Hepatocyte (in vitro differentiated cells): ENCODE data around the gene VPS9D1. TPM values are rescaled to one million over a fixed set of nuclear protein-coding genes. Genes with fewer than 3 reads are reported as not detected.

Experiments used
- DNase-seq: peaks from one replicate; pipeline ENCODE4 v3.0.0-alpha.2; 2016; ENCODE audit warnings: low spot score
- H2AFZ ChIP-seq: fragments of 200-600 bp; sonication (generic); 2 replicates; pipeline ENCODE4 v1.6.0; 2016; ENCODE audit warnings: antibody characterized with exemption, mild to moderate bottlenecking
- H3K27ac ChIP-seq: fragments of 200-600 bp; sonication (generic); 2 replicates; pipeline ENCODE4 v1.5.1; 2016; ENCODE audit warnings: mild to moderate bottlenecking
- H3K27me3 ChIP-seq: fragments of 200-600 bp; sonication (generic); 2 replicates; pipeline ENCODE4 v1.6.1; 2016
- H3K36me3 ChIP-seq: fragments of 200-600 bp; sonication (generic); replicated peaks from 2 replicates; pipeline ENCODE4 v1.5.1; 2016; ENCODE audit warnings: low read depth; ENCODE audit not compliant: insufficient read depth
- H3K4me1 ChIP-seq: fragments of 200-600 bp; sonication (generic); 2 replicates; pipeline ENCODE4 v1.5.1; 2016; ENCODE audit warnings: mild to moderate bottlenecking, moderate library complexity; ENCODE audit not compliant: insufficient read depth
- H3K4me2 ChIP-seq: fragments of 200-600 bp; sonication (generic); 2 replicates; pipeline ENCODE4 v1.6.0; 2016
- H3K4me3 ChIP-seq: fragments of 200-600 bp; sonication (generic); 2 replicates; pipeline ENCODE4 v1.5.1; 2016; ENCODE audit warnings: mild to moderate bottlenecking
- H3K79me2 ChIP-seq: fragments of 200-600 bp; sonication (generic); 2 replicates; pipeline ENCODE4 v1.6.0; 2017; ENCODE audit warnings: mild to moderate bottlenecking
- H3K9me2 ChIP-seq: fragments of 200-600 bp; sonication (generic); replicated peaks from 2 replicates; pipeline ENCODE4 v1.6.0; 2017; ENCODE audit warnings: mild to moderate bottlenecking; ENCODE audit not compliant: insufficient read depth
- H3K9me3 ChIP-seq: fragments of 200-600 bp; sonication (generic); 2 replicates; pipeline ENCODE4 v1.5.1; 2016; ENCODE audit warnings: low read depth, mild to moderate bottlenecking
- H4K20me1 ChIP-seq: fragments of 200-600 bp; sonication (generic); 2 replicates; pipeline ENCODE4 v1.6.0; 2016; ENCODE audit warnings: mild to moderate bottlenecking; ENCODE audit not compliant: insufficient read depth, poor library complexity, severe bottlenecking
- EZH2 ChIP-seq: fragments of 200-600 bp; sonication (generic); IDR thresholded peaks from 2 replicates; pipeline ENCODE4 v1.6.1; 2016; ENCODE audit warnings: antibody characterized with exemption, mild to moderate bottlenecking, borderline replicate concordance
- EZH2phosphoT487 ChIP-seq: fragments of 200-600 bp; sonication (generic); IDR thresholded peaks from one replicate; pipeline ENCODE4 v1.6.1; 2018; ENCODE audit warnings: antibody characterized with exemption, mild to moderate bottlenecking, low read depth, moderate library complexity; ENCODE audit not compliant: unreplicated experiment, severe bottlenecking
- WGBS: methylation state at CpG from one replicate; pipeline ENCODE4 v1.1.6; 2016; ENCODE audit warnings: low lambda C conversion rate; ENCODE audit errors: missing lambda C conversion rate; 5-methylcytosine and 5-hydroxymethylcytosine counted together
- polyA plus RNA-seq: library from polyadenylated mRNA; unstranded; fragments of >200 nt; fragmentation: Nextera tagmentation; extraction: Ambion mirVana; gene quantifications from 2 replicates; pipeline ENCODE4 v1.2.1, GENCODE V29; 2016
- total RNA-seq: library from RNA; depleted of rRNA; stranded (reverse); fragments of >200 nt; gene quantifications from 2 replicates; pipeline ENCODE4 v1.2.3, GENCODE V29; 2014
- TF ChIP-seq, protein P1 (sequence below): fragments of 200-600 bp; sonication (generic); IDR thresholded peaks from 2 replicates; pipeline ENCODE4 v1.5.1; 2016; ENCODE audit warnings: antibody characterized with exemption, mild to moderate bottlenecking; ENCODE audit not compliant: poor library complexity

Gene VPS9D1
- total and polyA plus RNA-seq, 2 experiments from 2014 or later, result 13.8 to 25.5 TPM

DNA sequence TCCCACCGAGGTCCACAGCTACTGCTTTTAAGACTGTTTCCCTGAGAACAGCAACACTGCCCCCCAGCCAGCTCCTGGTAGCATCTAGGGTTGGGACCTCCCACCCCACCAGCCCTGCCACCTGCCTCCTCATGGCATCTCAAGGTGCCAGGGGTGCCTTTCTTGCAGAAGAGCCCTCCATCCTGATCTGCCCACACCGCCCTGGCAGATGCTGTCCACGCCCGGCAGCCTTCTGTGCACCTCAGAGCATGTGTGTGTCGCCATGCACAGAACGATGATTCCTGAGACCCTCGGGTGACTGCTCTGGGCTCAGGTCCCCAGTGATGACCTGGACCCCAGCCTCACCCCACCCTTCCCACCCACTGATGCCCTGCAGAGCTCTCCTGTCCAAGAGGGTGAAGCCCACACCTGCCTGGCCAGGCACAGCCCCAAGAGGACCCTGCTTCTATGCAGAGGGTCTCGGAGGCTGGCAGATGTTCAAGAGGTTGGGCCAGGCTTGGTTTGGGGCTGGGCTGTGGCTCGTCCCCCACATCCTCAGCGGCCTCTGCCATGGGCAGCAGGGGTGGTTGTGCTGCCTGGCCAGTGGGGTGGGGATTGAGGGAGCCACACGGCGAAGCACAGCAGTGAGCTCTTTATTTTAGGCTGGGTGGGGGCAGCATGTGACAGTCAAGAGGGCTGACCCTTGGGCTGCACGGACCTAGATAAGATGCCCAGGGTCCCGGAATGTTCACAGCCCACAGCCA, 14.0 kb downstream of the VPS9D1 start:
- no peak overlapping the region for H3K4me3 ChIP-seq
- no peak overlapping the region for H2AFZ ChIP-seq
- H4K20me1 ChIP-seq, result no peaks in the 10 kb centered on the region
- TF ChIP-seq EZH2phosphoT487 (no peak), EZH2 (no peak)
- TF ChIP-seq, protein P1, sequence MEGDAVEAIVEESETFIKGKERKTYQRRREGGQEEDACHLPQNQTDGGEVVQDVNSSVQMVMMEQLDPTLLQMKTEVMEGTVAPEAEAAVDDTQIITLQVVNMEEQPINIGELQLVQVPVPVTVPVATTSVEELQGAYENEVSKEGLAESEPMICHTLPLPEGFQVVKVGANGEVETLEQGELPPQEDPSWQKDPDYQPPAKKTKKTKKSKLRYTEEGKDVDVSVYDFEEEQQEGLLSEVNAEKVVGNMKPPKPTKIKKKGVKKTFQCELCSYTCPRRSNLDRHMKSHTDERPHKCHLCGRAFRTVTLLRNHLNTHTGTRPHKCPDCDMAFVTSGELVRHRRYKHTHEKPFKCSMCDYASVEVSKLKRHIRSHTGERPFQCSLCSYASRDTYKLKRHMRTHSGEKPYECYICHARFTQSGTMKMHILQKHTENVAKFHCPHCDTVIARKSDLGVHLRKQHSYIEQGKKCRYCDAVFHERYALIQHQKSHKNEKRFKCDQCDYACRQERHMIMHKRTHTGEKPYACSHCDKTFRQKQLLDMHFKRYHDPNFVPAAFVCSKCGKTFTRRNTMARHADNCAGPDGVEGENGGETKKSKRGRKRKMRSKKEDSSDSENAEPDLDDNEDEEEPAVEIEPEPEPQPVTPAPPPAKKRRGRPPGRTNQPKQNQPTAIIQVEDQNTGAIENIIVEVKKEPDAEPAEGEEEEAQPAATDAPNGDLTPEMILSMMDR, result no peak
- no peak overlapping the region for H3K27ac ChIP-seq
- no peaks in the 10 kb centered on the region for H3K79me2 ChIP-seq
- no peaks in the 10 kb centered on the region for H3K27me3 ChIP-seq
- no peaks in the 10 kb centered on the region for H3K9me3 ChIP-seq
- no peaks in the 10 kb centered on the region for H3K4me1 ChIP-seq
- no peak for DNase-seq
- no peaks in the 10 kb centered on the region for H3K9me2 ChIP-seq
- no peak overlapping the region for H3K4me2 ChIP-seq
- no peaks in the 10 kb centered on the region for H3K36me3 ChIP-seq
- 91% methylated on average over 13 of the region's 14 CpGs for WGBS

DNA sequence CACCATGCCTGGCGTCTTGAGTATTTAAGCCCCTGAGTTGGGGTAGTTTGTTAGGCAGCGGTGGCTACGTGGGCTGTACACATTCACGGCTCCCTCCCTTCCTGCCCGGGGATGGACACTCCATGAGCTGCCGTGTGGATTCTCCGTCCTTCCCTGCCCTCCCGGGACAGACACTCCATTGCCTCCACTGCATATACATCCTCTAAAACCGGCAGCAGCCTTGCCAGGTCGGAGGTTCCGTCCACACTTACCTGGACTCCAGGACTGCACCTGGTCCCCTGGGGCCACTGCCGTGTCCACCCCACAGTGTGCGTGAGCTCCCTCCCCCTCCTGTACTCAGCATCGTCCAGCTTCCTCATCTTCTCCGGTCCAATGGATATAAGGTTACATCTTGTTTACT, 15.7 kb downstream of the VPS9D1 start:
- TF ChIP-seq, protein P1, result no peak
- no peak for TF ChIP-seq EZH2
- TF ChIP-seq EZH2phosphoT487, result no peak
- H2AFZ ChIP-seq, result no peak overlapping the region

DNA sequence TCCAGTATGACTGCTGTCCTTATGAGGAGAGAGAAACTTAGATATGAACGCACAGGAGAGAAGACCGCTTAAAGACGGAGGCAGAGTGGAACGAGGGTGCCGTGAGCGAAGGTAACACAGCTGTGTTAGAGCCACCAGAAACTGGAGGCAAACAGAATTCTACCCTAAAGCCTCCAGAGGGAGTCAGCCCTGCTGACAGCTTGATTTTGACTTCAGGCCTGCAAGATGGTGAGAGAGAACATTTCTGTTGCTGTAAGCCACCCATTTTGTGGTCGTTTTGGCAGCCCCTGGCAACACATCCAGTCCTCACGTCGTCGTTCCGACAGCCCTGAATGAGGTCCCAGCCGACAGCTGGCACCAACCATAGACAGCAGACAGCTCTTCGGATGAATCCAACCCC, 16.4 kb downstream of the VPS9D1 start:
- Histone ChIP-seq H3K27ac (no peak overlapping the region), H3K36me3 (no peaks in the 10 kb centered on the region), H3K4me3 (no peak overlapping the region), H3K9me2 (no peaks in the 10 kb centered on the region), H3K9me3 (no peaks in the 10 kb centered on the region), H4K20me1 (peaks cover 7% of the 10 kb centered on the region), H3K27me3 (no peaks in the 10 kb centered on the region), H2AFZ (no peak overlapping the region), H3K79me2 (no peaks in the 10 kb centered on the region), H3K4me2 (no peak overlapping the region), H3K4me1 (peaks cover 10% of the 10 kb centered on the region)
- no peak for DNase-seq
- 87% methylated on average over 13 of the region's 13 CpGs for WGBS
- TF ChIP-seq, protein P1, result no peak
- TF ChIP-seq EZH2phosphoT487, result no peak
- TF ChIP-seq EZH2, result no peak

More for the DNA sequence above, 15.7 kb downstream of the VPS9D1 start:
- Histone ChIP-seq H4K20me1 (no peaks in the 10 kb centered on the region), H3K79me2 (no peaks in the 10 kb centered on the region), H3K4me2 (no peak overlapping the region), H3K4me3 (no peak overlapping the region), H3K36me3 (no peaks in the 10 kb centered on the region), H3K4me1 (peaks cover 5% of the 10 kb centered on the region), H3K27ac (no peak overlapping the region), H3K27me3 (no peaks in the 10 kb centered on the region), H3K9me2 (no peaks in the 10 kb centered on the region), H3K9me3 (no peaks in the 10 kb centered on the region)
- no peak for DNase-seq
- WGBS, result 94% methylated on average over 15 of the region's 15 CpGs
